Measurements from ENCODE around the gene IL22RA2. TPM values are rescaled to one million over a fixed set of nuclear protein-coding genes. Genes with fewer than 3 reads are reported as not detected.

Gene IL22RA2
- total and polyA plus RNA-seq, 2 of the 13 experiments (the other 11 are each of a cell fraction or from before 2014, with no cell fraction given) = not detected

DNA sequence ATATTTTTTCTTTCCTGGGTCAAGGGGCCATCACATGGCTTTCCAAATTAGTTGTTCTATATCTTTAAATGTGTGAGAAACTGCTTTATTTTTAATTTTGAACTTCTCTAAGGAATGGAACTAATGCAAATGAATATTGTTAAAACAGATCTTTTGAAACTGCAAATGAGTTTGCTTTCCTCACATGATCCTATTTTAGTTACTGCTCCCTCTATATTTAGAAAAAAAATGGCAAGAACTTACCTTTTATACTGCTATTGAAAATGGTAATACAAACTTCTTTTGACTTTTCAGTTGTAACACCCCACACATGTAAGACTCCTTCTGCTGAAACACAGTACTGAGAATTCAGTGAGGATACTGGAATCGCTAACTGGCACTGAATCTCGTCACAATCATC, 29.8 kb upstream of the IL22RA2 start:
- intact Hi-C loops (cut with micrococcal nuclease; ENCODE audit: unreplicated experiment) (loop anchor here (5.0 kb wide), 1 partner anchor 39 kb away; no protein-coding TSS in a partner anchor), in situ Hi-C loops (cut with HindIII; ENCODE audit: extremely low pct_ligation_motif_present, low pct_unique_long_range_greater_than_20kb) (no loop called here)
- Histone ChIP-seq H3K36me3 (replicated peaks in 1 of 2; ENCODE audit: control insufficient read depth in 1 of 2, insufficient read depth in 2 of 2, low read length in 2 of 2) (peaks cover 20 to 74% of the 10 kb centered on the region in 2 experiments), H3K27ac (ENCODE audit: extremely low read length, insufficient read depth, low read length) (no peak overlapping the region), H3K4me3 (replicated peaks in 1 of 3; ENCODE audit: insufficient read depth in 1 of 3, low read depth in 2 of 3, low read length in 3 of 3) (no peak overlapping the region), H3K4me2 (ENCODE audit: low read depth, low read length) (no peak overlapping the region), H3K79me2 (ENCODE audit: insufficient read depth, low read length) (peaks cover 16% of the 10 kb centered on the region), H3K27me3 (ENCODE audit: control insufficient read depth in 1 of 2, insufficient read depth in 2 of 2, low read length in 2 of 2) (no peaks in the 10 kb centered on the region), H2AFZ (ENCODE audit: low read length) (no peak overlapping the region), H3K9ac (ENCODE audit: insufficient read depth, low read depth, low read length) (no peak overlapping the region), H3K9me3 (ENCODE audit: low read length) (peaks cover 2% of the 10 kb centered on the region), H4K20me1 (ENCODE audit: insufficient read depth, low read length) (no peaks in the 10 kb centered on the region), H3K4me1 (ENCODE audit: insufficient read depth, low read length) (no peaks in the 10 kb centered on the region)
- DNase-seq (ENCODE audit: low spot score) (no peak), FAIRE-seq (no peak), ATAC-seq (no peak)
- WGBS (ENCODE audit: low lambda C conversion rate) = over 99% methylated on average over 2 of the region's 2 CpGs
- TF ChIP-seq, protein P1, sequence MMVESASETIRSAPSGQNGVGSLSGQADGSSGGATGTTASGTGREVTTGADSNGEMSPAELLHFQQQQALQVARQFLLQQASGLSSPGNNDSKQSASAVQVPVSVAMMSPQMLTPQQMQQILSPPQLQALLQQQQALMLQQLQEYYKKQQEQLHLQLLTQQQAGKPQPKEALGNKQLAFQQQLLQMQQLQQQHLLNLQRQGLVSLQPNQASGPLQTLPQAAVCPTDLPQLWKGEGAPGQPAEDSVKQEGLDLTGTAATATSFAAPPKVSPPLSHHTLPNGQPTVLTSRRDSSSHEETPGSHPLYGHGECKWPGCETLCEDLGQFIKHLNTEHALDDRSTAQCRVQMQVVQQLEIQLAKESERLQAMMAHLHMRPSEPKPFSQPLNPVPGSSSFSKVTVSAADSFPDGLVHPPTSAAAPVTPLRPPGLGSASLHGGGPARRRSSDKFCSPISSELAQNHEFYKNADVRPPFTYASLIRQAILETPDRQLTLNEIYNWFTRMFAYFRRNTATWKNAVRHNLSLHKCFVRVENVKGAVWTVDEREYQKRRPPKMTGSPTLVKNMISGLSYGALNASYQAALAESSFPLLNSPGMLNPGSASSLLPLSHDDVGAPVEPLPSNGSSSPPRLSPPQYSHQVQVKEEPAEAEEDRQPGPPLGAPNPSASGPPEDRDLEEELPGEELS (CRISPR knock-in tag; IDR thresholded peaks at IDR 0.05) = no peak
- TF ChIP-seq, protein P2, sequence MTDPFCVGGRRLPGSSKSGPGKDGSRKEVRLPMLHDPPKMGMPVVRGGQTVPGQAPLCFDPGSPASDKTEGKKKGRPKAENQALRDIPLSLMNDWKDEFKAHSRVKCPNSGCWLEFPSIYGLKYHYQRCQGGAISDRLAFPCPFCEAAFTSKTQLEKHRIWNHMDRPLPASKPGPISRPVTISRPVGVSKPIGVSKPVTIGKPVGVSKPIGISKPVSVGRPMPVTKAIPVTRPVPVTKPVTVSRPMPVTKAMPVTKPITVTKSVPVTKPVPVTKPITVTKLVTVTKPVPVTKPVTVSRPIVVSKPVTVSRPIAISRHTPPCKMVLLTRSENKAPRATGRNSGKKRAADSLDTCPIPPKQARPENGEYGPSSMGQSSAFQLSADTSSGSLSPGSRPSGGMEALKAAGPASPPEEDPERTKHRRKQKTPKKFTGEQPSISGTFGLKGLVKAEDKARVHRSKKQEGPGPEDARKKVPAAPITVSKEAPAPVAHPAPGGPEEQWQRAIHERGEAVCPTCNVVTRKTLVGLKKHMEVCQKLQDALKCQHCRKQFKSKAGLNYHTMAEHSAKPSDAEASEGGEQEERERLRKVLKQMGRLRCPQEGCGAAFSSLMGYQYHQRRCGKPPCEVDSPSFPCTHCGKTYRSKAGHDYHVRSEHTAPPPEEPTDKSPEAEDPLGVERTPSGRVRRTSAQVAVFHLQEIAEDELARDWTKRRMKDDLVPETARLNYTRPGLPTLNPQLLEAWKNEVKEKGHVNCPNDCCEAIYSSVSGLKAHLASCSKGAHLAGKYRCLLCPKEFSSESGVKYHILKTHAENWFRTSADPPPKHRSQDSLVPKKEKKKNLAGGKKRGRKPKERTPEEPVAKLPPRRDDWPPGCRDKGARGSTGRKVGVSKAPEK (CRISPR knock-in tag; IDR thresholded peaks at IDR 0.05; ENCODE audit: borderline replicate concordance) = no peak
- TF ChIP-seq HOXD1 (CRISPR knock-in tag; IDR thresholded peaks at IDR 0.05) (no peak), ZNF83 (CRISPR knock-in tag; IDR thresholded peaks at IDR 0.05; ENCODE audit: borderline replicate concordance) (no peak)
- CTCF ChIA-PET (ENCODE audit: low intra/inter-chr PET ratio, low total read pairs) = no interaction called here
- POLR2A ChIA-PET = no interaction called here
- no TSS peak for BruUV-seq (replicated peaks)

All from HepG2 (cell line).